T-helper 2 cell treated with Interferon-gamma antibody and Interleukin-4, amounts not matched to agents 5 μg/mL and 100 μg/mL, for 36 hours (primary cell): ENCODE measurements around the gene OR3A1.
"Not testable (repeated sequence)": the region's sequence is repeated elsewhere in the genome, so short reads cannot be mapped to it uniquely, and the experiment has no call there.

Experiments used
- DNase-seq: peaks from one replicate; pipeline ENCODE4 v3.0.0; 2021; ENCODE audit warnings: low spot score
- H3K27ac Mint-ChIP-seq: one replicate; pipeline ENCODE4 v1.8.0; 2021; ENCODE audit warnings: mild to moderate bottlenecking, mixed read lengths
- H3K27me3 Mint-ChIP-seq: one replicate; pipeline ENCODE4 v1.8.0; 2021; ENCODE audit warnings: low read depth, mixed read lengths
- H3K36me3 Mint-ChIP-seq: one replicate; pipeline ENCODE4 v1.8.0; 2021; ENCODE audit warnings: low read depth, mixed read lengths
- H3K4me1 Mint-ChIP-seq: one replicate; pipeline ENCODE4 v1.8.0; 2021; ENCODE audit warnings: low read depth, mixed read lengths
- H3K4me3 Mint-ChIP-seq: one replicate; pipeline ENCODE4 v1.8.0; 2022; ENCODE audit warnings: mild to moderate bottlenecking, moderate library complexity, mixed read lengths
- H3K9me3 Mint-ChIP-seq: one replicate; pipeline ENCODE4 v1.8.0; 2021; ENCODE audit warnings: mixed read lengths

The OR3A1 gene, protein sequence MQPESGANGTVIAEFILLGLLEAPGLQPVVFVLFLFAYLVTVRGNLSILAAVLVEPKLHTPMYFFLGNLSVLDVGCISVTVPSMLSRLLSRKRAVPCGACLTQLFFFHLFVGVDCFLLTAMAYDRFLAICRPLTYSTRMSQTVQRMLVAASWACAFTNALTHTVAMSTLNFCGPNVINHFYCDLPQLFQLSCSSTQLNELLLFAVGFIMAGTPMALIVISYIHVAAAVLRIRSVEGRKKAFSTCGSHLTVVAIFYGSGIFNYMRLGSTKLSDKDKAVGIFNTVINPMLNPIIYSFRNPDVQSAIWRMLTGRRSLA

DNA sequence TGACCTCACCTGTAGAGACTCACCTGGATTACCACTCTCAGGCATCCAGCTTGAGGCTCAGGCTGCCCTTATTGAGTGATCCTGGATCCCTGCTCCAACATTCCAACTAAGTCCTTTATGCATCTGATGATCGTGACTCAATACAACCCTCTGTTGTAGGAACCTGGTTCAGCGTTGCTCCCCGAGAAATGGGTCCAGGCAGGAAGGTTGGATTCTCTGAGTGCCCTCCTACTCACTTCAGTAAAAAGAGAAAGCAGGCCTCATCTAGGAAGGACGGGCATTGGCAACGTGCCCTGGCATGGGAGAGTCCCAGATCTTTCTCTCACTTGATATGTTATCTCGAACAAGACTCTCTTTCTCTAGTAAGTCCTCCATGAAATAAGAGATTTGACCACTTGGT is at the start of gene OR3A1:
Gene OR3A1 (minus strand): TSS at position 101 of the 400 bp plus-strand sequence. CDS start 5,778 bp downstream, outside the sequence.
- H3K9me3 Mint-ChIP-seq = no peaks in the 10 kb centered on the region
- H3K4me1 Mint-ChIP-seq = no peaks in the 10 kb centered on the region
- no peaks in the 10 kb centered on the region for H3K36me3 Mint-ChIP-seq
- no peak for DNase-seq
- no peak within 1 kb of the TSS for H3K27ac Mint-ChIP-seq
- peaks cover 4% of the 10 kb centered on the region for H3K27me3 Mint-ChIP-seq
- H3K4me3 Mint-ChIP-seq = no peak within 1 kb of the TSS

DNA sequence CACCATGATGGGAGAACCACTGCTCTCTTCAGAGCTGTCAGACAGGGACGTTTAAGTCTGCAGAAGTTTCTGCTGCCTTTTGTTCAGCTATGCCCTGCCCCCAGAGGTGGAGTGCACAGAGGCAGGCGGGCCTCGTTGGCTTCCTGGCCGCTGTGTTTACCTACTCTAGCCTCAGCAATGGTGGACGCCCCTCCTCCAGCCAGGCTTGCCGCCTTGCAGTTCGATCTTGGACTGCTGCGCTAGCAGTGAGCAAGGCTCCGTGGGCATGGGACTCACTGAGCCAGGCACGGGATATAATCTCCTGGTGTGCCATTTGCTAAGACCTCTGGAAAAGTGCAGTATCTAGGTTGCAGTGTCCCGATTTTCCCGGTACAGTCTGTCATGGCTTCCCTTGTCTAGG is 44.6 kb upstream of the OR3A1 start:
- not testable (repeated sequence) for H3K27ac Mint-ChIP-seq, H3K4me1 Mint-ChIP-seq, DNase-seq, H3K27me3 Mint-ChIP-seq, H3K36me3 Mint-ChIP-seq, H3K4me3 Mint-ChIP-seq
- peaks cover 20% of the 10 kb centered on the region for H3K9me3 Mint-ChIP-seq

DNA sequence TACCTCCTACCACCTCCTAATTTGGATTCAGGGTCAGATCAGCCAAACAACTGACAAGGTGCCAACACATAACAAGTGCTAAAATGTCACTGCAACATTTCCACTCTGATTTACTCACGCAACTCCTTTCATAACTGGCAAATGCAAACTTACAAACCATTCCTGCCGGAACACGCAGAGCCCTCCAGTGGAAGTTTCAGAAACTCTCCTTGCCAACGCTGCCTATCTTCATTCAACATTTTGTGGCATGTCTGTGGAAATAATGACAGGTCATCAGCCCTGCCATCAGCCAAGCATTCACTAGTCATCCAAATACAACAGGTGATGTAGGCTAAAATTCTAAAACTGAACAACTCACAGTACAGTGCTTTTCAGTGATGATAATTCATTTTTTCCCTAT is 37.7 kb upstream of the OR3A1 start:
- no peak overlapping the region for H3K27ac Mint-ChIP-seq
- H3K36me3 Mint-ChIP-seq = no peaks in the 10 kb centered on the region
- no peak for DNase-seq
- H3K4me3 Mint-ChIP-seq = no peak overlapping the region
- peaks cover 8% of the 10 kb centered on the region for H3K9me3 Mint-ChIP-seq
- H3K4me1 Mint-ChIP-seq = no peaks in the 10 kb centered on the region
- H3K27me3 Mint-ChIP-seq = no peaks in the 10 kb centered on the region

DNA sequence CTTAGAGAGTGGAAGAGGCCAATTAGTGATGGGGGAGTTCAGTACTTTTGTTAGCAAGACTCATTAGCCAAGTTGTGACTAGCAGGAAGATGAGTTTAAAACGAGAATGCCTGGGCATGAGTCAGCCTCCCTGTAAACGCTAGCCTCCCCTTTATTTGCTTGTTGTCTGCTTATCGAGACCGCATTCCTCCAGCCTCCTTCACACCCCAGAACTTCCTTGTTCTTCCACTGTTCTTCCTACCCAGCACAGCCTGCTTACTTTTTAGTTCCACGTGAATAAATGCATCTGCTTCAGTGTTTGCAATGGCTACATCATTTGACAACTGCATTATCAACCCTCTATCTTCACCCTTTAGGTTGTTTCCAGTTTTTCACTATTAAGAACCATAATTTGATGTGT is 20.2 kb upstream of the OR3A1 start:
- Mint-ChIP-seq H3K9me3 (peaks cover 5% of the 10 kb centered on the region), H3K27me3 (no peaks in the 10 kb centered on the region), H3K4me3 (no peak overlapping the region)

DNA sequence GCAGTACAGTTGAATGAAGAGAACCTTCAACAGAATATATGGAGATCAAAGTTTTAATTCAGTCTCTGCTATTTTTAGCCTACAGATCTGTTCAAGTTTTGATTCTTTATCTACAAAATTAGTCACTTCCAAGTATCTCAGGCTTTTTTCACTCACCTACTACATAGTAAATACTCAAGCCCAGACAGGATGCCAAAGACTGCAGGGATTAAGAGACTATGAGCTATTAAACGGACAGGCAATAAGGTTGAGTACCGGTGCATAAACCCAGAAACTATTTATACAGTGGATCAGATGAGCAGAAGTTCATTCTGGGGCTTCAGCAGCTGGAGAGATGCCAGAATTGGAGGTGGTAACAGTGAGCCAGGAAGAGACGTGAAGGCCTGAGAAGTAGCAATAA is 18.7 kb upstream of the OR3A1 start:
- Mint-ChIP-seq H3K4me1 (no peaks in the 10 kb centered on the region), H3K9me3 (peaks cover under 1% of the 10 kb centered on the region), H3K27ac (no peak overlapping the region), H3K27me3 (no peaks in the 10 kb centered on the region), H3K36me3 (no peaks in the 10 kb centered on the region), H3K4me3 (no peak overlapping the region)
- no peak for DNase-seq

More for the DNA sequence above, 20.2 kb upstream of the OR3A1 start:
- DNase-seq = no peak
- Mint-ChIP-seq H3K27ac (no peak overlapping the region), H3K4me1 (no peaks in the 10 kb centered on the region), H3K36me3 (no peaks in the 10 kb centered on the region)

DNA sequence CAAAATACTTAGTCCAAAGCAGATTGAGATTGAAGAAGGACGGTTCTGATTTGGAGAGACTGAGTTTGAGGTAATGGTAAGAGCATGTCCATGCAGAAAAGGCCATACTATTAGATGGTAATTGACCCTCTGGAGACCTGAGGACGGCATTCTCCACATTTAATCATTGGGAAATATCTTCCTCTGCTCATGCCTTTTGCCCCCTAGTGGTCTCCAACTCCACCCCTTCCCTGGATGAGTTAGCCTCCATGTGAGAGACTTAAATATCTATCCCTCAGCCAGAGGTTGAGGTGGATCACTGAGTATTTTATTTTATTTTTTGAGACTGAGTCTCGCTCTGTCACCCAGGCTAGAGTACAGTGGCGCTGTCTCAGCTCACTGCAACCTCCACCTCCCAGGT is 10.4 kb upstream of the OR3A1 start:
- no peak overlapping the region for H3K4me3 Mint-ChIP-seq
- no peak overlapping the region for H3K27ac Mint-ChIP-seq
- no peaks in the 10 kb centered on the region for H3K27me3 Mint-ChIP-seq
- no peaks in the 10 kb centered on the region for H3K4me1 Mint-ChIP-seq
- no peaks in the 10 kb centered on the region for H3K9me3 Mint-ChIP-seq
- H3K36me3 Mint-ChIP-seq = no peaks in the 10 kb centered on the region
- no peak for DNase-seq

DNA sequence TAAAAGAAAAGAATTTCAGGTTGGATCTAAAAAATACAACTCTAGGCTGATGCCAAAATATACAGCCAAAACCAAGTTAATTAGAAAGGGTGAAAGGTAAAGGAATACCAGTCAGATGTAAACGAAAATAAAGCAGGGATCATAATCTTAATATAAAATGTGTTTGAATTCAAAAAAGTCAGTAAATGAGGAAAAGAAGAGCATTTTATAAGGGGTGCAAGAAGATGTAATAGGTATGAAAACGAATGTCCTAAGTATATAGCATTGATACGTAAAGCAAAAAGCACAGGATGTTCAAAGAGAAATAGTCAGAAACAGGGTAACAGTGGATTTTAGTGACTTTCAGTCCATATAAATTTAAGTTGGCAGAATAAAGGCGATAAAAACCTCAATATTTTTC is 2.5 kb downstream of the OR3A1 start:
- no peak for DNase-seq
- Mint-ChIP-seq H3K27me3 (peaks cover 4% of the 10 kb centered on the region), H3K4me3 (no peak overlapping the region), H3K4me1 (no peaks in the 10 kb centered on the region), H3K27ac (no peak overlapping the region), H3K36me3 (no peaks in the 10 kb centered on the region), H3K9me3 (no peaks in the 10 kb centered on the region)

DNA sequence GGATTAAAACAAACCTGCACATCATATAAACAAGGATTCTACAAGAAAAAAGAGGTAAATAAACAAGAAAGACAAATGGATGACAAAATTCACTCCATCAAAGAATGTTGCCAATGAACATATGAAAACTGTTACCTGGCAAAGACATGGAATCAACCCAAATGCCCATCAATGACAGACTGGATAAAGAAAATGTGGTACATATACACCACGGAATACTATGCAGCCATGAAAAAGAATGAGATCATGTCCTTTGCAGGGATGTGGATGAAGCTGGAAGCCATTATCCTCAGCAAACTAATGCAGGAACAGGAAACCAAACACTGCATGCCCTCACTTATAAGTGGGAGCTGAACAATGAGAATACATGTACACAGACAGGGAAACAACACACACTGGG is 4.6 kb downstream of the OR3A1 start:
- not testable (repeated sequence) for H3K27ac Mint-ChIP-seq, H3K9me3 Mint-ChIP-seq, H3K27me3 Mint-ChIP-seq, H3K4me3 Mint-ChIP-seq, DNase-seq, H3K4me1 Mint-ChIP-seq, H3K36me3 Mint-ChIP-seq

DNA sequence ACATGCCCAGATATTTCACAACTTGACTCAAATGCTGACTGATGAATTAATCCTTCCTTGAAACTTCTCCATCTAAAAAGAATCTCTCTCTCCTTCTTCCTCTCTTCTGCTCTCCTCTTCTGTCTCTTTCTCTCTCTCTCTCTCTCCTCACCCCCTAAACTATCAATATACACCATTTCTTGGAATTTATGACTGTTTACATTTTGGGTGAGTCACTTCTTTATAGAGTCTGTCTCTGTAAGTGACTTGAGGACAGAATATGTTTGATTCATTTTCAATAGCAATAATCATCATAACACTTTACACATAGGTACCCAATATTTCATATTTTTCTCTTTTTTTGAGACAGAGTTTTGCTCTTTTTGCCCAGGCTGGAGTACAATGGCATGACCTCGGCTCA is 15.3 kb downstream of the OR3A1 start:
- Mint-ChIP-seq H3K27me3 (no peaks in the 10 kb centered on the region), H3K27ac (no peak overlapping the region), H3K9me3 (no peaks in the 10 kb centered on the region), H3K36me3 (no peaks in the 10 kb centered on the region), H3K4me1 (no peaks in the 10 kb centered on the region), H3K4me3 (no peak overlapping the region)
- DNase-seq = no peak

DNA sequence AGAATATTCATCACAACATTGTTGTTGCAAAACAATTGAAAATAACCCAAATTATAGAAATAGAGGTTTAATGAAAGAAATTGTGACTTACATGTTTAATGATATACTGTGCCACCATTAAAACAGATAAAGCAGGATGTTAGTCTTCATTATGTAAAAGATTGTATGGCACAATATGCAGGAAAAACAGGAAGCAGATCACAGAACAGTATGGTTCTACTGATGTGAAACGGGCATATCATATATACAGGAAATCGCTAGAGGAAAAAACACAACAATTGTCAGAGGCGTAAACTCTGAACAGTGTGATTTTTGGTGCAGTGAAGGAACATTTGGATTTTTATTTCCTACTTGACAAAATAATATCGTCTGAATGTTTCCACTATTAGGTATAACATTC is 22.0 kb downstream of the OR3A1 start:
- DNase-seq = no peak
- H3K36me3 Mint-ChIP-seq = no peaks in the 10 kb centered on the region
- no peaks in the 10 kb centered on the region for H3K27me3 Mint-ChIP-seq
- no peaks in the 10 kb centered on the region for H3K4me1 Mint-ChIP-seq
- no peak overlapping the region for H3K4me3 Mint-ChIP-seq
- H3K9me3 Mint-ChIP-seq = peaks cover 6% of the 10 kb centered on the region
- no peak overlapping the region for H3K27ac Mint-ChIP-seq

DNA sequence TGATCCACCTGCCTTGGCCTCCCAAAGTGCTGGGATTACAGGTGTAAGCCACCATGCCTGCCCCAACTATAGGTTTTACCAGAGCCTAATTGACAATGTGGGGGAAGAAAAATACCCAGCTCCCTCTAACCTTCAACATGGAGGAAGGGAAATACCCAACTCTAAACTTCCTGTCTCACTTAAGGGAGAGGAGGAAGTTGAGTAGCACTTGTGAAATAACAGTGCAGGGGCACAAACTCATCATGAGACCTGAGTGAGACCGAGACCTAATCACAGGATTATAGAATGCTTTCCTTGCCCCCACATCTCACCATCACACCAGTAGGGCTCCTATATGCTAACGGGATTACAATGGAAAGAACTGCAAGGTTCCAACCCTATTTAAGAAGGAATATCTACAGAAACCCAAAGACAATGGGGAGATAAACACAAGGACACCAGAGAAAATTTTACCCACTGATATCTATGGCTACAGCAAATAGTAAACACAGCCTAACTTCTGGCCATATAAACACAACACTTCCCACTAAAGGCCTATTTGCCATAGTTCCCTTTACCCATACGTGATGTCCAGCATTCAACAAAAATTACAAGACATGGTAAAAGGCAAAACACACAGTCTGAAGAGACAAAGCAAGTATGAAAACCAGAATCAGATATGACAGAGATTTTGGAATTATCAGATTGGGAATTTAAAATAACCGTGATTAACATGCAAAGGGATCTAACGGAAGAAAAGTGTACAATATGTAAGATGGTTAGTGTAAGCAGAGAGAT is 26.9 kb downstream of the OR3A1 start:
- Mint-ChIP-seq H3K27ac (no peak overlapping the region), H3K4me1 (no peaks in the 10 kb centered on the region)

DNA sequence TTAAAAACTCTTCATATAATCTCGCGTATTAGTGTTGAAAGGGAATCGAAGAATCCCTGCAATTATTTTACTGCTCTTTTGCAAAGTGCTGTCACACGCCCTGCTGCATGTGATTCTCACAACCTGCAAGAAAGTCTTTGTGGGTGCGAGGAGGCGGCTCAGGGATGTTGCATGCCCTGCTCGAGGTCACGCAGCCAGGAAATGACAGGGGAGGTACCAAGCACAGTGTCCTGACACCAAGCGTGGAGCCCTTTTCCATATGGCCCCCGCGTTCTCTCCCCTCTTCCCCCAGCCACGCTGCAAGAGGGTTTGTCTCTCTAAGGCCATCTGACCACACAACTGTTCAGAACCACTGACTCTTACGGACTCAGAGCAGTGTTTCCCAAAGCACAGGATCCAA is 37.6 kb downstream of the OR3A1 start:
- Mint-ChIP-seq H3K4me1 (no peaks in the 10 kb centered on the region), H3K4me3 (no peak overlapping the region), H3K27ac (no peak overlapping the region), H3K27me3 (no peaks in the 10 kb centered on the region), H3K9me3 (no peaks in the 10 kb centered on the region), H3K36me3 (no peaks in the 10 kb centered on the region)
- no peak for DNase-seq

More for the DNA sequence above, 26.9 kb downstream of the OR3A1 start:
- DNase-seq = no peak
- Mint-ChIP-seq H3K36me3 (no peaks in the 10 kb centered on the region), H3K9me3 (peaks cover 9% of the 10 kb centered on the region), H3K27me3 (no peaks in the 10 kb centered on the region), H3K4me3 (no peak overlapping the region)

DNA sequence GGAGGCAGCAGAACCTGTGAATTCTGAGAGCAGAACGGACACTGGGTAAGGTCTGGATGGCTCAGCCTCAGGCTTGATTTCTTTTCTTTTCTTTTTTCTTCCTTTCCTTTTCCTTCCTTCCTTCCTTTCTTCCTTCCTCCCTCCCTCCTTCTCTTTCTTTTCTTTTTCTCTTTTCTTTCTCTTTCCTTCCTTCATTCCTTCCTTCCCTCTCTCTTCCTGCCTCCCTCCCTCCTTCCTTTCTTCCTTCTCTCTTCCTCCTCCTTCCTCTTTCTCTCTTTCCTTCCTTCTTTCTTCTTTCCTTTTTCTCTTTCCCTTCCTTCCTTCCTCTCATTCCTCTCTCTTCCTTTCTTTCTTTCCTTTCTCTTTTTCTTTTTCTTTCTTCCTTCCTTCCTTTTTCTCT is 38.0 kb downstream of the OR3A1 start:
- no peak overlapping the region for H3K4me3 Mint-ChIP-seq
- H3K9me3 Mint-ChIP-seq = no peaks in the 10 kb centered on the region
- no peak overlapping the region for H3K27ac Mint-ChIP-seq
- H3K4me1 Mint-ChIP-seq = no peaks in the 10 kb centered on the region
- H3K27me3 Mint-ChIP-seq = no peaks in the 10 kb centered on the region
- no peaks in the 10 kb centered on the region for H3K36me3 Mint-ChIP-seq
- no peak for DNase-seq

DNA sequence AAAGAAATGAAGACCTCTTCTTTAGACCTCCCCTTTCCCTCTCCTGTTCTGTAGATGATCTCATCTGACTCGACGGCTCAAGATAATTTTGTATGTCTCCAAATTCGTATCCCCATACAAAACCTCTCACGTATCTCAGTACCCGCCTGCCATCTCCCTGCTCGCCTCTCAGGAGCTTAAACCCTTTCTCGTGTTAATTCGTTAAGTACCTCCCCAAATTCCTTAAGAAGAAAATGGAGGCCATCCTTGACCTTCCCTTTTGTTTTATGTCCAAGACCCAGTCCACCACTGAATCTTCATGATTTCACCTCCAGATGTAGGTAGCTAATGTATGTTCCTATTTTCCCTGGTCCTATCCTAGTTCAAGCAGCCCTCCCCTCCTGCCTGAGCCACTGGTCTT is 41.6 kb downstream of the OR3A1 start:
- Mint-ChIP-seq H3K4me1 (no peaks in the 10 kb centered on the region), H3K27me3 (no peaks in the 10 kb centered on the region), H3K4me3 (no peak overlapping the region), H3K27ac (no peak overlapping the region), H3K36me3 (no peaks in the 10 kb centered on the region), H3K9me3 (peaks cover 11% of the 10 kb centered on the region)
- DNase-seq = no peak
